ENCODE data around the gene DYRK1A.

DNA sequence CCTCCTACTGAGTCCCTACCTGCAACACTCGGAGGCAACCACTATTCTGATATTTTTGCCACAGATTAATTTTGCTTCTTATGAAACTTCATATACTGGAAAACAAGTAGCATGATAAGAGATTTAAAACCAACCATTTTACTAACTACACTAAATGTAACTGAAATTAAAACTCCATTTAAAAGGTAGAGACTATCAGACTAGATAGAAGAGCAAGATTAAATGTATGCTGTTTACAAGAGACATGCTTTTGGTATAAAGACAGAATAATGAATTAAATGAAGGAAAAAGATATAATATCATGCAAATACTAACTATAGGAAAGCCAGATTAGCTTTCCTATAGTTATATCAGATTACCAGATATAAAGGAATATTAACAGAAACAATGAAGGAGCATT, 175.9 kb downstream of the DYRK1A start:
- TF ChIP-seq, protein P1, sequence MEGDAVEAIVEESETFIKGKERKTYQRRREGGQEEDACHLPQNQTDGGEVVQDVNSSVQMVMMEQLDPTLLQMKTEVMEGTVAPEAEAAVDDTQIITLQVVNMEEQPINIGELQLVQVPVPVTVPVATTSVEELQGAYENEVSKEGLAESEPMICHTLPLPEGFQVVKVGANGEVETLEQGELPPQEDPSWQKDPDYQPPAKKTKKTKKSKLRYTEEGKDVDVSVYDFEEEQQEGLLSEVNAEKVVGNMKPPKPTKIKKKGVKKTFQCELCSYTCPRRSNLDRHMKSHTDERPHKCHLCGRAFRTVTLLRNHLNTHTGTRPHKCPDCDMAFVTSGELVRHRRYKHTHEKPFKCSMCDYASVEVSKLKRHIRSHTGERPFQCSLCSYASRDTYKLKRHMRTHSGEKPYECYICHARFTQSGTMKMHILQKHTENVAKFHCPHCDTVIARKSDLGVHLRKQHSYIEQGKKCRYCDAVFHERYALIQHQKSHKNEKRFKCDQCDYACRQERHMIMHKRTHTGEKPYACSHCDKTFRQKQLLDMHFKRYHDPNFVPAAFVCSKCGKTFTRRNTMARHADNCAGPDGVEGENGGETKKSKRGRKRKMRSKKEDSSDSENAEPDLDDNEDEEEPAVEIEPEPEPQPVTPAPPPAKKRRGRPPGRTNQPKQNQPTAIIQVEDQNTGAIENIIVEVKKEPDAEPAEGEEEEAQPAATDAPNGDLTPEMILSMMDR (IDR thresholded peaks at IDR 0.05) = no peak
- no peak for TF ChIP-seq POLR2AphosphoS5 (IDR thresholded peaks at IDR 0.05)

Measured in suprapubic skin (tissue), 3 donors.